Measurements from ENCODE around the gene PDE7B.

The PDE7B gene

DNA sequence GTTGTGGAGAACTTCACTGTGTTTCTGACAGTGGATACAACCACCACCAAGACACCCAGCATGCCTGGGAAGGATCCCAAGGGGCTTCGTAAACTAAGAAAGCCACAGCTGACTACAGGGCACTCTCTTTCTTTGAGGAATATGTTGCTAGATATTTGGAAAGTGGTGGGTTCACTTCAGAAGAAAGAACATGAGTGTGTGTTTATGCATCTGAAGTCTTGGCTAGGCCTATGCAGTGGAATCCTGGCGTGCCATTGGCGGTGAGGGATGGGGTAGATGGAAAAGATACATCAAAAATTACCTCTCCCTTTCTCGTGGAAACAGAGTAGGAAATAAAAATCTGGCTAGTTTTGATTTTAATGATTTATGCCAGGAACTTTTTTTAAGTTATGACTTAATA lies 187.7 kb downstream of the PDE7B start:
- TF ChIP-seq ZFX (IDR thresholded peaks at IDR 0.05; ENCODE audit: borderline replicate concordance), result no peak
- TF ChIP-seq, protein P1, sequence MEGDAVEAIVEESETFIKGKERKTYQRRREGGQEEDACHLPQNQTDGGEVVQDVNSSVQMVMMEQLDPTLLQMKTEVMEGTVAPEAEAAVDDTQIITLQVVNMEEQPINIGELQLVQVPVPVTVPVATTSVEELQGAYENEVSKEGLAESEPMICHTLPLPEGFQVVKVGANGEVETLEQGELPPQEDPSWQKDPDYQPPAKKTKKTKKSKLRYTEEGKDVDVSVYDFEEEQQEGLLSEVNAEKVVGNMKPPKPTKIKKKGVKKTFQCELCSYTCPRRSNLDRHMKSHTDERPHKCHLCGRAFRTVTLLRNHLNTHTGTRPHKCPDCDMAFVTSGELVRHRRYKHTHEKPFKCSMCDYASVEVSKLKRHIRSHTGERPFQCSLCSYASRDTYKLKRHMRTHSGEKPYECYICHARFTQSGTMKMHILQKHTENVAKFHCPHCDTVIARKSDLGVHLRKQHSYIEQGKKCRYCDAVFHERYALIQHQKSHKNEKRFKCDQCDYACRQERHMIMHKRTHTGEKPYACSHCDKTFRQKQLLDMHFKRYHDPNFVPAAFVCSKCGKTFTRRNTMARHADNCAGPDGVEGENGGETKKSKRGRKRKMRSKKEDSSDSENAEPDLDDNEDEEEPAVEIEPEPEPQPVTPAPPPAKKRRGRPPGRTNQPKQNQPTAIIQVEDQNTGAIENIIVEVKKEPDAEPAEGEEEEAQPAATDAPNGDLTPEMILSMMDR (IDR thresholded peaks at IDR 0.05), result no peak

DNA sequence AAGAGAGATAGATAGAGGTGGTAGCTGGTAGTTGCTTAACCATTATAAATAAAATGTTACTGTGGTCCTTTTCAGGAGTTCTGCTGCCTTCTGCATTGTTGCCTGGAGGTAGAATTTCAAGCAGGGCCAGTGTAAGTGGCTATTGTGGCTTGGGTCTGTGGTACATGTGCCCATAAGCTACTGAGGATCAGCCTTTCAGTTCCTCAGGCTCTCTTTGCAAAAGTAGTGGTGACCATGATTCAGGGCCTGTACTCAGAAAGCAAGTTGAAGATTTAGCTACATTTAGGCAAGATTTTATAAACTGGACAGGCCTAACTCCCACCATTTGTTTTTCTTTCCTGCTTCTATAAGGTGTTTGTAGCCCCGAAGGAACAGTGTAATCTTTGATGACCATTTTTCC lies 199.0 kb downstream of the PDE7B start:
- no peak overlapping the region for H3K27ac ChIP-seq
- TF ChIP-seq, protein P1 (IDR thresholded peaks at IDR 0.05), result no peak

More for the DNA sequence above, 187.7 kb downstream of the PDE7B start:
- H3K27ac ChIP-seq, result no peak overlapping the region

DNA sequence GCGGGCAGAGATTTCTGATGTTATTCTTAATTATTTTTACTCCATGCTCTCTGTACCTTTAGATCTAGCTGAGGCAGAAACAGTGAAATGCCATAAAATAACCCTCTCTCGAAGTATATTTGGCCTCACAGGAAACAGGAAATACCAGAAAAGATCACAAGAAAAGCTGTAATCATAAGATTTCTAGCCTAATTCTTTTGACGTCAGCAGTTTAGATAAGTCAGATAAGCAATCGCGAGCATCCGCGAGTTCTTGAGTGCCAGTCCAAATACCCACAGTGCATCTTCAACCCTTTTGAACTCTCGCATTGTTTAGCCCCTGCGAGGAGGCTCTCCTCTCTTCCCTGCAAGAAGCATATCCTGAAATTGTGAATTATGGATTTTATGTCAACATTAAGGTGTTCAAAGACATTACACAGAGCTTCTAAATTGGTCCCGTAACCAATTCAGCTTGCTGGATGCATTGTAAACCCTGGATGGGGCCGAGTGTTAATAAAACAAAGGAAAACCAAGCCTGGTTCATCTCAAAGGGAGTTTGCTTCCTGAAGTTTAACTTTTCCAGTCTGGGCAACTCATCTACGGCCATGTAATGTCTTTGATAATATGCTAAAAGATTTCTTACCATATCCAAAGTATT lies 199.8 kb downstream of the PDE7B start:
- no peak for TF ChIP-seq ZFX (IDR thresholded peaks at IDR 0.05; ENCODE audit: borderline replicate concordance)
- TF ChIP-seq, protein P1 (IDR thresholded peaks at IDR 0.05), result no peak
- H3K27ac ChIP-seq, result no peak overlapping the region

DNA sequence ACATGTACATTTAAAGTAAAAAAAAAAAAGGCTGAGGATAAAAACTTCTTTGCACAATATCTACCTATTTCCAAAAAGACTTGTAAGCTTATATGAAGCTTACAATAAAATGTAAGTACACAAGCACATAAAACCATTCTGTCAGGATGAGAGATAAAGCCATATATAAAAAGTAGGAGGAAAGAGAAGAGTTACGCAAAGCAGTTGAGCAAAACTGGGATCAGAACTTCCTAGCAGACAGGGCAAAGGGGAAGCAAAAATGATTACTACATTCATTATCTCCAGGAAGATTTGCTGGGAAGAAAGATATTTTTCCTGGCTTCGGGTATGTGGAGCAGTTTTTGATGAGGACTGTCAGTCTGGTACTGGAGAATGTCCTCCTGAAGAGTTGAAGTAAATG lies 200.5 kb downstream of the PDE7B start:
- no peak for TF ChIP-seq ZFX (IDR thresholded peaks at IDR 0.05; ENCODE audit: borderline replicate concordance)
- TF ChIP-seq, protein P1 (IDR thresholded peaks at IDR 0.05), result no peak

DNA sequence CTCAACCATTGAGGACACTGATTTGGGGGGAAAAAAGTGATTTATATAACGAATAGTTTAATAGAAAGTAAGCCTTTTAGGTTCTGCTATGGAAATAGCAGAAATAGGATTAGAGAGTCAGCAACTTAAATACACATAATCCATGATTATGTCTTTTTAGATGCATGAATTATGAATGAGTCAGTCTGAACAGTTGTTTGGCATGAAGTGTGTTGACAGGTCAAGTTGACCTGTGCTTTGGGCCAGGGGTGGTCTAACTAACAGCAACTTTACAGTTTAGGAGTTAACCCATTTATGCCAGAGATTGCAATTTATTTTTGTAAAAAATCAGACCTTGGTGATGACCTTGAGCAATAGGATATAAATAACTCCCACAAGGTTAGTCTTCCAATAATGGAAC lies 207.4 kb downstream of the PDE7B start:
- TF ChIP-seq, protein P1 (IDR thresholded peaks at IDR 0.05), result no peak
- H3K27ac ChIP-seq, result no peak overlapping the region

More for the DNA sequence above, 200.5 kb downstream of the PDE7B start:
- H3K27ac ChIP-seq, result no peak overlapping the region

DNA sequence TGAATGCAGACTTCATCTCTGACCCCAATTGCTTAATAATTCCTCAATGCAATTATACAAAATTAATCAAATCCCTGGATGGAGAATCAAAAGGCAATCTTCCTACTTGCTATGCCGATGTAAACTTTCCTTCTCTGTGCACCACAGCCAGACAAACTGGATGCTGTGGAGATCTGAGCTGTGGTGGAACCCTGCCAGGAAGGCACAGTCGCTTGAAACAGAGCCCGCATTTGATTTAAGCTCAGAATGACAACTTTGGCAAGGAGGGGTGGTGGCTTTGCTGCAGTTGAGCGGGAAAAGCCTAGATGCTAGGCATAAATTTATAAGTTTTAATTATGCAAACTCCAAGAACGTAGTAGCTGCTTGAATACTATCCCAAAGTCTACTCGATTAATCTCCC lies 207.8 kb downstream of the PDE7B start:
- no peak overlapping the region for H3K27ac ChIP-seq
- TF ChIP-seq, protein P1 (IDR thresholded peaks at IDR 0.05), result no peak
- TF ChIP-seq ZFX (IDR thresholded peaks at IDR 0.05; ENCODE audit: borderline replicate concordance), result no peak

DNA sequence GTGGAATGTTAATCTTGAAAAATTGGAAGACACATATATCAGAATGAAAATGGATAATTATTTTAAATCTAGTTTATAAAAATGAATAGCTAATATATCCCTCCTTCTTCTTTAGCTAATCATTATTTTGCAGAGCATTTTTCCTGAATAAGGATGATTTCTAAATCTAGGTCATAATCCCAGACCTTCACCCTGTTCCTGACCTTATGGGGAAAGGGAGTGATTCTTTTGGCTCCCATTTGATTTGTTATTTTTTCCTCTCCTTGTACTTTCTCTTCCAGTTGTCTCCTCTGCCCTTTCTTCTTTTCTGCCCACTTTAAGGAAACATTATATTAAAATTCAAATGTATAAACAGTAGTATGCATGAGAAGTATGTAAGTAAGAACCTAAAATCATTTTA lies 208.6 kb downstream of the PDE7B start:
- no peak overlapping the region for H3K27ac ChIP-seq
- TF ChIP-seq, protein P1 (IDR thresholded peaks at IDR 0.05), result no peak
- TF ChIP-seq ZFX (IDR thresholded peaks at IDR 0.05; ENCODE audit: borderline replicate concordance), result no peak

All from 22Rv1 (cell line).